Measurements from ENCODE around the gene LARGE1. TPM values are rescaled to one million over a fixed set of nuclear protein-coding genes. Genes with fewer than 3 reads are reported as not detected.

Gene LARGE1
- total and polyA plus RNA-seq, 11 donors, result 31.2 to 211 (median 129) TPM

DNA sequence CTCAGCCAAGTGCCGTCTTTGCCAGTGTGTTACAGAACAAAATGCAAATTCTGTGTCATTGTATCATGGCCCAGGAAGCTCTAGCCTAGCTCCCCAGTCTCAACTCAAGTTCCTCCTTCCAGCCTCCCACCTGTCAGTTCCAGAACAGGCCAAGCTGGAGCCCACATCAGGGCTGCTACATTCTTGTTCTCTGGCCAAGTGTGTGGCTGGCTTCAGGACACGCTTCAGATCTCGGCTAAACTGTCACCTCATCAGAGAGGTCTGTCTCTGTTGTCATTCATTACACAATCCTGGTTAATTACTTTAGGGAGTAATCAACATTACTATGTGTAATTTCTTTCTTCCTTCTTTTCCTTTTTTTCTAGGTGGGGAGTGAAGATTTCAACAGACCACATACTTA is 515.1 kb downstream of the LARGE1 start:
- Histone ChIP-seq H3K27me3 (no peaks in the 10 kb centered on the region), H3K36me3 (no peaks in the 10 kb centered on the region), H3K27ac (no peak overlapping the region), H3K4me3 (no peak overlapping the region), H3K4me1 (peaks cover 0 to 26% (median 8%) of the 10 kb centered on the region in 12 donors), H3K9me3 (no peaks in the 10 kb centered on the region)
- 38 to 68% (median 50%) methylated on average over 3 of the region's 3 CpGs for WGBS, 4 donors
- ATAC-seq, result peak; percentile 73 to 85 (median 82)
- intact Hi-C loops (cut with DNase I), result no loop called here
- peak in 3 of 5 donors; percentile 22 to 54 (median 43) for DNase-seq
- TF ChIP-seq, protein P1, sequence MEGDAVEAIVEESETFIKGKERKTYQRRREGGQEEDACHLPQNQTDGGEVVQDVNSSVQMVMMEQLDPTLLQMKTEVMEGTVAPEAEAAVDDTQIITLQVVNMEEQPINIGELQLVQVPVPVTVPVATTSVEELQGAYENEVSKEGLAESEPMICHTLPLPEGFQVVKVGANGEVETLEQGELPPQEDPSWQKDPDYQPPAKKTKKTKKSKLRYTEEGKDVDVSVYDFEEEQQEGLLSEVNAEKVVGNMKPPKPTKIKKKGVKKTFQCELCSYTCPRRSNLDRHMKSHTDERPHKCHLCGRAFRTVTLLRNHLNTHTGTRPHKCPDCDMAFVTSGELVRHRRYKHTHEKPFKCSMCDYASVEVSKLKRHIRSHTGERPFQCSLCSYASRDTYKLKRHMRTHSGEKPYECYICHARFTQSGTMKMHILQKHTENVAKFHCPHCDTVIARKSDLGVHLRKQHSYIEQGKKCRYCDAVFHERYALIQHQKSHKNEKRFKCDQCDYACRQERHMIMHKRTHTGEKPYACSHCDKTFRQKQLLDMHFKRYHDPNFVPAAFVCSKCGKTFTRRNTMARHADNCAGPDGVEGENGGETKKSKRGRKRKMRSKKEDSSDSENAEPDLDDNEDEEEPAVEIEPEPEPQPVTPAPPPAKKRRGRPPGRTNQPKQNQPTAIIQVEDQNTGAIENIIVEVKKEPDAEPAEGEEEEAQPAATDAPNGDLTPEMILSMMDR (IDR thresholded peaks at IDR 0.05), result no peak
- no peak for TF ChIP-seq POLR2A (IDR thresholded peaks at IDR 0.05)

DNA sequence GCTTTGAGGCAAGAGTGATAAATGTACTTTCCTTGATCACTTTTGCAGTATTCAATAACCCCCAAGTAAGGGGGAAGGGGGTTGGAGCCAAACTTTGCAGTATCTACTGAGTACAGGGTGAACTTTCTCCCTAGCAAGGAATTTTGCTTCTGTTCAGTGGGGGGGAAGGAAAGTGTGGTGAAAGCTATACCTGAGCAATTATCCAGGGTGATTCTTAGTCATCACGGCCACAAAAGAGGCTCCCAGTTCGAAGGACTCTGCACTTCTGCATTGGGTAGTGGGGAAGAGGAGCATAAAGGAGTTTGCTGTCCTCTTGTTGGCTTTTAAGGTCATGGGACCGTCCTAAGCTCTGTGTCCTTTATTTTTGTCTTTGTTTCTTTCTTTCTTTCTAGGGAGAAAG is 515.6 kb downstream of the LARGE1 start:
- DNase-seq (no peak), ATAC-seq (no peak)
- H3K4me1 ChIP-seq, result peaks cover 0 to 31% (median 9%) of the 10 kb centered on the region in 12 donors
- H3K36me3 ChIP-seq, result no peaks in the 10 kb centered on the region
- WGBS, 4 donors, result 76 to 88% (median 84%) methylated on average over 3 of the region's 3 CpGs
- no peaks in the 10 kb centered on the region for H3K27me3 ChIP-seq
- H3K9me3 ChIP-seq, result no peaks in the 10 kb centered on the region
- TF ChIP-seq POLR2A (IDR thresholded peaks at IDR 0.05), result no peak
- TF ChIP-seq, protein P1 (IDR thresholded peaks at IDR 0.05), result no peak
- H3K27ac ChIP-seq, result no peak overlapping the region
- intact Hi-C loops (cut with DNase I), result no loop called here
- H3K4me3 ChIP-seq, result no peak overlapping the region

DNA sequence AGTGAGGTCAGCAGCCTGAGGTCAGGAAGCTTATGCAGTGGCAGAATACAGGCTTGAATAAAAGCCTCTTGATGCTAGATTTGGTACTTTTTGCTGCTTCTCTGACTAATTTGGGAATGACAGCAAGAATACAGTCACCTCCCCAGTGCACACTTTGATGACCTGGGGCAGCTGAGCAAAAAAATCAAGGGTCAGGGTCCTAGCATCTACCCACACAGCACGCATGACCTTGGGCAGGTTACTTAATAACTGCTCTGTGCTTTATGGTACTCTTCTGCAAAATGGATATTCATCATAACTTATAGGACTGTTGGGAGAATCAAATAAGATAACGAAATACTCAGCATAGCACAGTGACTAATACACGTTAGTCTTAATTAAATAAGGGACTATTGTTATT is 518.0 kb downstream of the LARGE1 start:
- Histone ChIP-seq H3K4me1 (peaks cover 0 to 31% (median 9%) of the 10 kb centered on the region in 12 donors), H3K27me3 (no peaks in the 10 kb centered on the region), H3K36me3 (no peaks in the 10 kb centered on the region), H3K4me3 (no peak overlapping the region), H3K27ac (no peak overlapping the region), H3K9me3 (no peaks in the 10 kb centered on the region)
- TF ChIP-seq, protein P1 (IDR thresholded peaks at IDR 0.05), result no peak
- TF ChIP-seq POLR2A (IDR thresholded peaks at IDR 0.05), result no peak
- DNase-seq (no peak), ATAC-seq (no peak)
- intact Hi-C loops (cut with DNase I), result no loop called here
- 94 to 97% (median 96%) methylated on average over 3 of the region's 3 CpGs for WGBS, 4 donors

DNA sequence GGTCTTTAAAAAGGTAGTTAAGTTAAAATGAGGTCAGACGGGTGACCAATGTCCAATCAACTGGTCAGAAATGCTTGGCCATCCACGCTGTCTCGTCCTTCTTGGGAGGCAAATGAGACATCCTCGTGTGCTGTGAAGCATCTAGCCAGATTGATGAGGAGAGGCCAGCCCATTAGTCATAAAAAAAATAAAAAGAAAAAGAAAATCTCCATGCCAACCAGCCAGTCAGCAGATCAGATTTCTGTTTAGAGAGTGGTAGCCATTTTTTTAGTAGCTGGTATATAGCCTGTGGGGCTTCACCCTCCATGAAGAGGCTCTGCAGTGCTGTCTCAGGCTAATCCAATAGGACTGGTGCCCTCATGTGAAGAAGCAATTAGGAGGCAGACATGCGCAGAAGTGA is 519.0 kb downstream of the LARGE1 start:
- Histone ChIP-seq H3K9me3 (no peaks in the 10 kb centered on the region), H3K4me3 (no peak overlapping the region), H3K27me3 (no peaks in the 10 kb centered on the region), H3K27ac (no peak overlapping the region), H3K4me1 (peaks cover 0 to 34% (median 9%) of the 10 kb centered on the region in 12 donors), H3K36me3 (no peaks in the 10 kb centered on the region)
- DNase-seq (no peak), ATAC-seq (no peak)
- TF ChIP-seq POLR2A (IDR thresholded peaks at IDR 0.05), result no peak
- TF ChIP-seq, protein P1 (IDR thresholded peaks at IDR 0.05), result no peak
- intact Hi-C loops (cut with DNase I), result no loop called here
- 87 to 97% (median 94%) methylated on average over 5 of the region's 5 CpGs for WGBS, 4 donors
